Esophagus (tissue), 2 donors: ENCODE data around the gene APOL2. TPM values are rescaled to one million over a fixed set of nuclear protein-coding genes. Genes with fewer than 3 reads are reported as not detected.
"Not testable (repeated sequence)": the region's sequence is repeated elsewhere in the genome, so short reads cannot be mapped to it uniquely, and the experiment has no call there.

Experiments
- H3K27ac ChIP-seq, 2 donors: one replicate each; pipeline ENCODE4 v1.5.1; 2013; ENCODE audit warnings: low read depth in 2 of 2, mild to moderate bottlenecking in 2 of 2, inconsistent platforms in 1 of 2, low read length in 1 of 2, moderate library complexity in 1 of 2
- H3K27me3 ChIP-seq, 2 donors: one replicate each; pipeline ENCODE4 v1.6.1; 2013; ENCODE audit warnings: low read length in 2 of 2, control low read depth in 1 of 2, mild to moderate bottlenecking in 1 of 2; ENCODE audit not compliant: insufficient read depth in 2 of 2, control insufficient read depth in 1 of 2
- H3K36me3 ChIP-seq, 2 donors: one replicate each; pipeline ENCODE4 v1.6.1; 2013; ENCODE audit warnings: low read length in 1 of 2; ENCODE audit not compliant: control insufficient read depth in 2 of 2, insufficient read depth in 2 of 2
- H3K4me1 ChIP-seq, 2 donors: one replicate each; pipeline ENCODE4 v1.6.1; 2013; ENCODE audit warnings: low read length in 1 of 2; ENCODE audit not compliant: control insufficient read depth in 2 of 2, insufficient read depth in 2 of 2
- H3K4me3 ChIP-seq, 2 donors: one replicate each; pipeline ENCODE4 v1.5.1; 2013; ENCODE audit warnings: low read length in 2 of 2, mild to moderate bottlenecking in 2 of 2, low read depth in 1 of 2, moderate library complexity in 1 of 2
- H3K9me3 ChIP-seq, 2 donors: one replicate each; pipeline ENCODE4 v1.6.1; 2013; ENCODE audit warnings: mild to moderate bottlenecking in 2 of 2, low read depth in 1 of 2, low read length in 1 of 2, moderate library complexity in 1 of 2; ENCODE audit not compliant: control insufficient read depth in 2 of 2, insufficient read depth in 1 of 2
- WGBS, 2 donors: extraction: QIAGEN DNeasy Blood & Tissue Kit; methylation state at CpG; one replicate each; pipeline ENCODE4 v1.1.7; 2013; 5-methylcytosine and 5-hydroxymethylcytosine counted together
- polyA plus RNA-seq, 2 donors: library from polyadenylated mRNA; stranded (reverse); fragments of 200-250 nt; gene quantifications; one replicate each; pipeline ENCODE4 v1.2.3, GENCODE V29; 2013
- donor health status: healthy with polysubstance abuse.
- donor health status: Bipolar disorder and iron deficiency.

Gene APOL2
- polyA plus RNA-seq, 2 donors: 9.2 to 14.9 TPM

DNA sequence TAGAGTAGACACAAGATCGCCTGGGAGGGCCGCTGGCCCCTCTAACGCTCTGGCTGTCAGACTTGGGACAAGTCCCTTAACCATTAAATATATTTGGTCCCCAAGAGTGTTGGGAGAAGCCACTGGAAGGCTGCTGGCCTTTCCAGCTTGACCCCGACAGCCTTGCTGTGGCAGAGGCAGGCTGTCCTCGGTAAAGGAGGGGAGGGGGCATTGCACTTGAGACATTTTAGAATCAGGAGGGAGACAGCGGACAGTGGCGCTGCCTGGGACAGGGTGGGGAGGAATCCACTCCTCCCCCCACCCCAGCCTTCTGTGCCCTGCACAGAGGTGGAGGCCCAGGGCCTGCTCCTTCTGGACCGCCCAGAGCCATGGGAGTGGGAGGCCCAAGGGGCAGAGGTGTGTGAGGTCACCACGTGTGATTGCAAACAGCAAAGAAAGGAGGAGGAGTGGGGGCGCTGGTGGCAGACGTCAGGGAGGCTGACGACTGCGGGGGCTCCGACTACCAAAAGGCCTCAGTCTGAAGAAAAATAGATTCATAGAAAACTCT lies 42.5 kb upstream of the APOL2 start:
- Histone ChIP-seq H3K27me3 (no peaks in the 10 kb centered on the region), H3K4me3 (no peak overlapping the region), H3K36me3 (peaks cover 19 to 50% of the 10 kb centered on the region in 2 donors), H3K27ac (no peak overlapping the region), H3K9me3 (no peaks in the 10 kb centered on the region), H3K4me1 (no peaks in the 10 kb centered on the region)
- 82% methylated on average over 14 of the region's 14 CpGs for WGBS, 2 donors

DNA sequence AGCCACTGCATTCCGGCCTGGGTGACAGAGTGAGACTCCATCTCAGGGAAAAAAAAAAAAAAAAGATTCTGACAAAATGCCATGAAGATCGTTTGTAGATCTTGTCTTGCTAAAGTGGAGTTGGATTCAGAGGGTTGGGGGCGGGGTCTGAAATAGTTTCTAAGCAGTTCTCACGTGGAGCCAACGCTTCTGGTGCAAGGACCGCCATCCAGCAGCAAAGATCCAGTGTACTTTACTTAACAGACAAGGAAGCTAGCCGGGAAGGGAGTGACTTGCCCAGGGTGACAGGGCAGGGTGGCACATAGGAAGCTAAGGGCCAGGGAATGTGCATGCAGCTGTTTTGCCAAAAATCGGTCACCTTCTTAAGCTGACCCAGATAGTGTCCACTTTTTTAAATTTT lies 41.1 kb upstream of the APOL2 start:
- WGBS, 2 donors: 67 to 71% methylated on average over 8 of the region's 8 CpGs
- Histone ChIP-seq H3K4me3 (no peak overlapping the region), H3K9me3 (no peaks in the 10 kb centered on the region), H3K36me3 (peaks cover 17 to 35% of the 10 kb centered on the region in 2 donors), H3K27ac (no peak overlapping the region), H3K4me1 (no peaks in the 10 kb centered on the region), H3K27me3 (no peaks in the 10 kb centered on the region)

DNA sequence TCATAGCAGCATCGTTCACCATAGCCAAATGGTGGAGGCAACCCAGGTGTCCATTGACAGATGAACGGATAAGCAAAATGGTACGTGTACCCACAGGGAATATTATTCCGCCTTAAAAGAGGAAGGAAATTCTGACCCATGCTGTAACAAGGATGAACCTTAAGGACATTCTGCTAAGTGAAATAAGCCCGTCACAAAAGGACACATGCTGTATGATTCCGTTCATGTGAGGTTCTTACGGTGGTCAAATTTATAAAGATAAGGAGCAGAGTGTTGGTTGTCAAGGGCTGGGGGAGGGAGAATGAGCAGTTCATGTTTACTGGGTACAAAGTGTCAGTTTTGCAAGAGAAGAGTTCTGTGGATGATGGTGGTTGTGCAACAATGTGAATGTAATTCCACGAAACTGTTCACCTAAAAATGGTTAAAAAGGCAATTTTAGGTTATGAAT lies 39.9 kb upstream of the APOL2 start:
- Histone ChIP-seq H3K27me3 (no peaks in the 10 kb centered on the region), H3K36me3 (peaks cover 7 to 24% of the 10 kb centered on the region in 2 donors), H3K27ac (no peak overlapping the region), H3K4me1 (no peaks in the 10 kb centered on the region), H3K9me3 (no peaks in the 10 kb centered on the region), H3K4me3 (no peak overlapping the region)
- 73 to 80% methylated on average over 8 of the region's 8 CpGs for WGBS, 2 donors

DNA sequence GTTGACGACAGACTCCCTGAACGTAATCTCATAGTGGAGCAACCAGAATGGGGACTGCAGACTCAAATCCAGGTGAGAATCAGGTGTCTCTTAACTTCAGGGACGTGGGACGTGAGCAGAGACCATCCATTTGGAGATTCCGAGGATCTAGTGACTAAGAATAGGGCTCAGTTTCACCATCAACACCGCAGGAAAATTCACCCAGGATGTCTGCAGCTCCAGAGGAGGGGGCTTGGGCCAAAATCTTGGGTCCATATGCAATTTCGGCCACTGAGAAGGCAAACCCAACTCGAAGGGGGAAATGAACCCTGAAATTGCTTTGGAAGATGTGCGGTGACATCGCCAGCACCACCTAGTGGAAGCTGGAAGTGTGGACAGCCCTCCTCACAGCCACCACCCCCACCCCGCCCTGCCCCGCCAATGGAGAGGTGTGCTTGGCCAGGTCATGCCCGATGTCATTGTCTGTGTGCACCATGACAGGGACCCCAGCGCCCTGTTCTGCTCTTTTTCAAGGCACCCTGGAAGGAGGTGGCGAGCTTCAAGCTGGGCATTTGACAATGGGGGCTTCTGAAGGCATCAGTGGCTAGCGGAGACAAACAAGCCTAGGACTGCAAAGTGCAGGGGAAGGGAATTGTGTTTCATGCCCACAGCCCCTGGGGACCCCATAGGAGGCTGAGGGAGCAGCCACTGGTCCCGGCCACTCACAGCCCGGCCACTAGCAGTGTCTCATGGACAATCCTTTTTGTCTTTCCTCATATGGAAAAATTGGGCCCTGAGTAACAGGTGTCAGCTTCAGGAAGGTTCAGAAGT lies 38.4 kb upstream of the APOL2 start:
- Histone ChIP-seq H3K27me3 (no peaks in the 10 kb centered on the region), H3K4me3 (no peak overlapping the region), H3K9me3 (no peaks in the 10 kb centered on the region), H3K27ac (peak overlapping the region in 1 of 2 donors; percentile 40), H3K4me1 (no peaks in the 10 kb centered on the region), H3K36me3 (peaks cover 7 to 14% of the 10 kb centered on the region in 2 donors)
- WGBS, 2 donors: 26 to 29% methylated on average over 18 of the region's 18 CpGs

DNA sequence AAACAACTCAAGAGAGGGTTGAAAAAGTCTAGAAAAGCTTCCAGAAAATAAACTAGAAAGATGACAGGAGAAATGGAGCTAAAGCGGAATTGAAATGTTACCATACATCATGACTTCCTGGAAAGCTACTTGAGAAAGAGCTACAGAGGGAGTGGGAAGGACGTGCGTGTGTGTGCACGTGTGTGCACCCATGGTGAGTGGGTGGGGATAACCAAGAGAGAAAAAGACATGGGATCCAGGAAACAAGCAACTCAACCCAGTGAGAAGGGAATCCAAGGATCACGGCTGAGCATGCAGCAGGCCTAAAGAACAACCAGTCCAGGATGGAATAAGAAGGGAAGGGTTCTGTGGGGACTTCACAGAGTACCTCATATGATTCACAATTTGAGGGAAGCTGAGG lies 35.2 kb upstream of the APOL2 start:
- Histone ChIP-seq H3K27ac (no peak overlapping the region), H3K36me3 (no peaks in the 10 kb centered on the region), H3K27me3 (no peaks in the 10 kb centered on the region), H3K4me3 (no peak overlapping the region), H3K9me3 (no peaks in the 10 kb centered on the region), H3K4me1 (no peaks in the 10 kb centered on the region)
- 62 to 71% methylated on average over 5 of the region's 5 CpGs for WGBS, 2 donors

DNA sequence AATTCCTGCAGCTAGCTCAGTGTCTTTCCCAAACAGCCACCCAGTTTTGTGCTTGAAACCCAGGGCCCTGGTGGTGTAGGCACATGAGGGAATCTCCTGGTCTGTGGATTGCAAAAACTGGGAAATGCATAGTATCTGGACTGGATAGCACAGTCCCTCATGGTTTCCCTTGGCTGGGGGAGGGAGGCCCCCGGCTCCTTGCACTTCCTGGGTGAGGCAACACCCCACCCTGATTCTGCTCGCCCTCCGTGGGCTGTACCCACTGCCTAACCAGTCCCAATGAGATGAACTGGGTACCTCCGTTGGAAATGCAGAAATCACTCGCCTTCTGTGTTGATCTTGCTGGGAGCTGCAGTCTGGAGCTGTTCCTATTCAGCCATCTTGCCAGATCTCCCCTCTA lies 32.6 kb upstream of the APOL2 start:
- H3K27ac ChIP-seq, H3K4me3 ChIP-seq, H3K4me1 ChIP-seq, H3K9me3 ChIP-seq, H3K27me3 ChIP-seq, H3K36me3 ChIP-seq: not testable (repeated sequence)
- WGBS, 2 donors: 83 to 84% methylated on average over 5 of the region's 5 CpGs

DNA sequence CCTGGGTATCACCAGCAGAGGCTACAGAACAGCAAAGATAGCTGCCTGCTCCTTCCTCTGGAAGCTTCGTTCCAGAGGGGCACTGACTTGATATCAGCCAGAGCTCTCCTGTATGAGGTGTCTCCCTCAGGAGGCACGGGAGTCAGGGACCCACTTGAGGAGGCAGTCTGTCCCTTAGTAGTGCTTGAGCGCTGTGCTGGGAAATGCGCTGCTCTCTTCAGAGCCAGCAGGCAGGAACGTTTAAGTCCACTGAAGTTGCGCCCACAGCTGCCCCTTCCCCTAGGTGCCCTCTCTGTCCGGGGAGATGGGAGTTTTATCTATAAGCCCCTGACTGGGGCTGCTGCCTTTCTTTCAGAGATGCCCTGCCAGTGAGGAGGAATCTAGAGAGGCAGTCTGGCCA lies 31.9 kb upstream of the APOL2 start:
- H3K27me3 ChIP-seq, H3K9me3 ChIP-seq, H3K36me3 ChIP-seq, H3K4me1 ChIP-seq, H3K27ac ChIP-seq, H3K4me3 ChIP-seq: not testable (repeated sequence)
- WGBS, 2 donors: 81 to 84% methylated on average over 7 of the region's 7 CpGs

DNA sequence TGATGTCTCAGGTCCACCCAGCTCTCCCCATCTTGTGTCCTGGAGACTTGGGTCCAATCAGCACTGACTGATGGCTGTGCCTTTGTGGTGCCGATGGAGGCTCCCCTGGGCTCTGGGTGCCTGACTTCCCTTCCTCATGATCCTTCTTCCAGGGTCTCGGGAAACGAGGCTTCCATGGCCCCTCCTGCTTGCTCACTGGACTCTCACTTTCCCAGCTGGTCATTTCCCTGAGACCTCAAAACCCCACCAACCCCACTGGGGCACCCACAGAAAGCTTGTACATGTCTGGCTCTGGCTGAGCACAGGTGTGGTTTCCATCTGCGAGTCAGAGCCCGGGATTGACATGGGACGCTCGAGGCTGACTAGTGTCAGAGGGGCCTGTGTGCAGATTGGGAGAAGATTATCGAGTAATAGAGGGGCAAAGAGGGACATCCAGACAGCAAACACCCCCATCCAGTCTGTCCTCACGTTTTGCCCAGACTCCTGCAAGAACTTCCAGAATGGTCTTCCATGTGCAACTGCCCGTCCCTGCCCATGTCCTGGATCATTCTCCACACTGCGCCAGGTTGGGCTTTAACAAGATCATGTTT lies 28.7 kb upstream of the APOL2 start:
- peaks cover 0 to 8% of the 10 kb centered on the region in 2 donors for H3K36me3 ChIP-seq
- no peak overlapping the region for H3K27ac ChIP-seq
- H3K27me3 ChIP-seq: no peaks in the 10 kb centered on the region
- H3K9me3 ChIP-seq: no peaks in the 10 kb centered on the region
- WGBS, 2 donors: 93 to 94% methylated on average over 11 of the region's 11 CpGs
- no peak overlapping the region for H3K4me3 ChIP-seq
- no peaks in the 10 kb centered on the region for H3K4me1 ChIP-seq

DNA sequence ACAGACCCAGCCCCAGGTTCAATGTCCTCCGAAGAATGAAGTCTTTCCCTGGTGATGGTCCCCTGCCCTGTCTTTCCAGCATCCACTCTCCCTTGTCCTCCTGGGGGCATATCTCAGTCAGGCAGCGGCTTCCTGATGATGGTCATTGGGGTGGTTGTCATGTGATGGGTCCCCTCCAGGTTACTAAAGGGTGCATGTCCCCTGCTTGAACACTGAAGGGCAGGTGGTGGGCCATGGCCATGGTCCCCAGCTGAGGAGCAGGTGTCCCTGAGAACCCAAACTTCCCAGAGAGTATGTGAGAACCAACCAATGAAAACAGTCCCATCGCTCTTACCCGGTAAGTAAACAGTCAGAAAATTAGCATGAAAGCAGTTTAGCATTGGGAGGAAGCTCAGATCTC lies 27.7 kb upstream of the APOL2 start:
- H3K36me3 ChIP-seq: peaks cover 0 to 8% of the 10 kb centered on the region in 2 donors
- H3K4me3 ChIP-seq: no peak overlapping the region
- 97% methylated on average over 4 of the region's 4 CpGs for WGBS, 2 donors

More for the DNA sequence above, 27.7 kb upstream of the APOL2 start:
- Histone ChIP-seq H3K4me1 (no peaks in the 10 kb centered on the region), H3K27ac (no peak overlapping the region), H3K9me3 (no peaks in the 10 kb centered on the region), H3K27me3 (no peaks in the 10 kb centered on the region)
